Ectodermal cell (in vitro differentiated cells): ENCODE results near the gene ZBTB16.
A peak's percentile ranks its signal among the peaks of the same experiment; 100 is the strongest.

Experiments used
- H3K27ac ChIP-seq: 2 replicates; pipeline ENCODE4 v1.7.0; 2013; ENCODE audit warnings: mild to moderate bottlenecking, low read depth, low read length; ENCODE audit not compliant: insufficient read depth, poor library complexity, severe bottlenecking
- H3K27me3 ChIP-seq: 2 replicates; pipeline ENCODE4 v1.7.0; 2013; ENCODE audit warnings: mild to moderate bottlenecking, low read length; ENCODE audit not compliant: insufficient read depth, control insufficient read depth, poor library complexity, severe bottlenecking
- H3K36me3 ChIP-seq: one replicate; pipeline ENCODE4 v1.7.0; 2013; ENCODE audit warnings: low read length; ENCODE audit not compliant: control insufficient read depth, insufficient read depth
- H3K4me1 ChIP-seq: one replicate; pipeline ENCODE4 v1.7.0; 2013; ENCODE audit warnings: low read length; ENCODE audit not compliant: control insufficient read depth, insufficient read depth
- H3K4me3 ChIP-seq: 2 replicates; pipeline ENCODE4 v1.7.0; 2013; ENCODE audit warnings: low read depth, low read length, control low read depth; ENCODE audit not compliant: insufficient read depth
- H3K9me3 ChIP-seq: 2 replicates; pipeline ENCODE4 v1.7.0; 2013; ENCODE audit warnings: mild to moderate bottlenecking, low read length, moderate library complexity; ENCODE audit not compliant: control insufficient read depth
- WGBS, 2 experiments: methylation state at CpG; one replicate each; pipeline ENCODE4 v1.1.7; 2013; ENCODE audit warnings: missing lambda C conversion rate in 2 of 2; 5-methylcytosine and 5-hydroxymethylcytosine counted together

The ZBTB16 gene

DNA sequence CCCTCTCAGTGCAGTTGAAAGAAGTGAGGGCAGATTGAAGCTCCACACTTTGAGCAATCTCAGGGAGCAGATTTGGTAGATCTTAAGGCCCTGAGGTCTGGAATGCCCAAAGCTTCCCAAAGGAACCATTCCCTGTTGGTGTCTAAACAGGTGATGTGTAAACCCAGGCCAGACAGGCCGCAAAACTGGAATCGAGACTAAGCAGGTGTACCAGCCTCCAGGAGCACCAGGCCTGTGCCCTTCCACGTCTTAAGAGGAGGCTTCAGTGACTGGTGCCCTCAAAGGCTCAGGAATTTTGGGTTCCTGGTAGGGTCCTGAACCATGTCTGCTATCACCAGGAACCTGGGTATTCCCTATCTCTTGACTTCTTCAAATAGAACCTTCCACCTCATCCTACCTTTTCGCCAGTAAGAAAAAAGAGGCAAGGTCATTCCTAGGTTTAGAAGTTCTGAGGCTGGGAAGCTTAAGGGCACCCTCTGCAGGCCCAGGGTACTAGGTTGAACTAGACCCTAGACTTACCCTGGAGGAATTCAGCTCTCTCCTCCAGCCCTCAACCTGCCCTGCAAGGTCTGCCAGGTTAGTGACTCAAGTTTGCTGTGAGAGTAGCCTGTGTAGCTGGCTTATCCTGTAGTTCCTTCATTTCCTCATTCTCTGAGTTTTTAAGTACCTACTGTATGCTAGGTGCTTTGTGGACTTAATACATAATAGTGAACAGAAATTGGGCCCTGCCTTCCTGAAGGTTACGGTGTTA lies 136.6 kb downstream of the ZBTB16 start:
- peaks cover 41% of the 10 kb centered on the region for H3K4me1 ChIP-seq
- H3K4me3 ChIP-seq = no peak overlapping the region
- no peaks in the 10 kb centered on the region for H3K9me3 ChIP-seq
- H3K36me3 ChIP-seq = peaks cover 5% of the 10 kb centered on the region
- no peaks in the 10 kb centered on the region for H3K27me3 ChIP-seq
- H3K27ac ChIP-seq = no peak overlapping the region
- WGBS, 2 experiments = 96 to 98% methylated on average over 5 of the region's 5 CpGs

DNA sequence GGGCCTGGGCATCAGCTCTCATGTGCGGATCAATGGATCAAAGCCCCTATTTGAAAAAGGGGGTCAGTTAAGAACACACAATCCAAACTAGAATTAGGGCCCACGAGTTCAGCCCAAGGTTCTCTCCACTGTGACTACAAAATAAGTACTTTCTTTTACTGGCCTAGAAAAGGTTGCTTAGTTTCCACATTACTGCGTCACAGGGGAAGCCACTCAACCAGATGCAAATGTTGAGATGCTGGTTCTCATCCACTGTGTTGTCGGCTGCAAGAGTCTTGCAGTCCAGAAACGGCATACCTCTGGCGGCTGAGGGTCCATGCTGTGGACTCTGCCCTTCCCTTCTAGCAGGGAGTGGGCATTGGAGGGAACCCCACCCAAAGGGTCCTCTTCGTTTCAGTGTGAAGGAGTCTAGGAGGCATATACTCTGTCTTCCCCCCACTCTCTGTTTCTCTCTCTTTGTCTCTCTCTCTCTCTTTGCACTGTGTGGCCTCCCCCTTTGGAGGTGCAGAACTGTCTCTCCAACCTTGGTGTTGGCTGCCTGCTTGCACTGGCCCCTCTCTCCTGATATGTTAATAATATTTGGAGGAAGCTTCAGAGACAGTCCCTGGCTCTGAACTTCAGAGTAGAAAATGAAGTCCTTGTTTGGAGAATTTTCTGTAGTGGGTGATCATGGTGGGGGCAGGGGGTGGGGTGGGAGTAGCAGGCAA lies 137.6 kb downstream of the ZBTB16 start:
- Histone ChIP-seq H3K9me3 (no peaks in the 10 kb centered on the region), H3K27ac (no peak overlapping the region), H3K36me3 (peaks cover 2% of the 10 kb centered on the region), H3K4me3 (no peak overlapping the region), H3K27me3 (no peaks in the 10 kb centered on the region), H3K4me1 (peaks cover 45% of the 10 kb centered on the region)
- WGBS, 2 experiments = 86 to 89% methylated on average over 7 of the region's 7 CpGs

DNA sequence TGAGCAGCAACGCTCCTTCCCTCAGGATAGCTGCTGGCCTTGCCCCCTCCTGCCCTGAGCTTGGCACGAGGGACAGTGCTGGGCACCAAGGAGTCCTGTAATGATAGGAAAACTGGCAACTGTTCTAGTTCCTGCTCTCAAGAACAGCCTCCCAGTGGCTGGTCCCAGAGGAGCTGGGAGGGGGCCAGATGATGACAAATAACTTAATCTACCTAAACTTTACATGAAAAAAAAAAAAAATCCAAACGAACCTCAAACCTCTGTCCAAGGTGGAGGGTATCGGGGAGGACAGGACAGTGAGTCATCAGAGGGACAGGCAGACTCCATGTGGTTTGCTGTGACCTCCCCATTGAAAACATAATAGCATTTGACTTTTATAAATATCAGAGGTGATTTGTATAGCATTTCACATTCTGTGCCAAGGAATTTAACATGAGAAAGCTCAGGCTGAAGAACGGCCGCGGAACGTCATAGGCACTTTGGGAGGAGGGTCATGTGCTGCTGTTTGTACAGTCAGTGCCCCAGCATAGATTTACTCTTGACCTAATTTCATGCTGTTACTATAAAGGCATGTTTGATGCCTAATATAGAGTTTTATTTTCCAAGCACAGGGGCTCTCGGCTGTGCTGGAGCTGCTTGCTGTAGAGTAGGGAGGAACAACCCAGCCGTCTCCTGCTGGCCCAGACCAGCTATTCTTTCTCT lies 138.4 kb downstream of the ZBTB16 start:
- Histone ChIP-seq H3K4me3 (no peak overlapping the region), H3K9me3 (no peaks in the 10 kb centered on the region), H3K27ac (no peak overlapping the region), H3K4me1 (peaks cover 42% of the 10 kb centered on the region), H3K36me3 (no peaks in the 10 kb centered on the region), H3K27me3 (no peaks in the 10 kb centered on the region)
- WGBS, 2 experiments = 78 to 79% methylated on average over 10 of the region's 10 CpGs

DNA sequence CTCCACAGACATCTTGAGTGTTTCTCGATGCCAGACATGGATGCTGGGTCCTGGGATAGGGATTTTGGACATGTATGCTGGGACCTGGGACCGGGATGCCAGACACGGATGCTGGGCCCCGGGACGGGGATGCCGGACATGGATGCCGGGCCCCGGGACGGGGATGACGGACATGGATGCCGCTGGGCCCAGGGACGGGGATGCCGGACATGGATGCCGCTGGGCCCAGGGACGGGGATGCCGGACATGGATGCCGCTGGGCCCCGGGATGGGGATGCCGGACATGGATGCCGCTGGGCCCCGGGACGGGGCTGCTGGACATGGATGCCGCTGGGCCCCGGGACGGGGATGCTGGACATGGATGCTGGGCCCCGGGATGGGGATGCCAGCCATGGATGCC lies 139.5 kb downstream of the ZBTB16 start:
- Histone ChIP-seq H3K4me1 (peaks cover 33% of the 10 kb centered on the region), H3K27ac (no peak overlapping the region), H3K36me3 (no peaks in the 10 kb centered on the region), H3K9me3 (no peaks in the 10 kb centered on the region), H3K27me3 (no peaks in the 10 kb centered on the region), H3K4me3 (no peak overlapping the region)
- WGBS, 2 experiments = 96% methylated on average over 26 of the region's 26 CpGs

DNA sequence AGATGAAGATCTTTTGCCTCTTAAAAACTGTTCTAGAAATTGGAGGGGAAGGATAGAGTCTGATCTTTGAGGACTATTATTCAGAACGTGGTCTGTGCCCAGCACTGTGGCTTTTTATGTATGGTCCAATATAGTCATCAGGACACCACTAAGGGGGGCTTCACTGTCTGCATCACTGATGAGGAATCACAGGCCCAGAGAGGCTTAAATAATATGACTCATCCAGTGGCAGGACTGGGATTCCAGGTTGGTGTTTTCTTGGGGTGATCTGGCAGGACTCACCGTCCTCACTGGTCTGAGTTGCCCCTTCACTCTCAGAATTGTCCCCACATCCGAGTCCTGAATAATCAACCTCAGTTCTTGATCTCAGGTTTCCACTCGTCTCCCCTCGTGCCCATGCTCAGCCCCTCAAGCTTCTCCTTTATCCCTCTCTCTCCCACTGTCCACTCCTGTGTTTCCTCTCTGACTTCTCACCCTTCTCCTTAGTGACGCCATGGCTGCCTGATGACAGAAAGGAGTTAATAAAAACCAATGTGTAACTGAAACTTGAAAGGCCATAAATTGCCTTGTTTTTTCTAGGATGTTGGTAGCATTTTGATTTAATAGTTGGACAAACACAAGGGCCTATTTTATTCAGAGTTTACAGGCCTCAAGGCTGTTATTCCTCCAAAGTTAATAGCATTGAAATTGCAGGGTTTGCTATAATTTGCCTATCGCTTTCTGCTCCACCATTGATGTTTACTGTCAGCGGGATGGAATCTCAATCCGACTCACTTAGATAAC lies 141.0 kb downstream of the ZBTB16 start:
- Histone ChIP-seq H3K9me3 (no peaks in the 10 kb centered on the region), H3K4me1 (peaks cover 22% of the 10 kb centered on the region)
- WGBS, 2 experiments = 91 to 92% methylated on average over 7 to 9 of the region's 9 CpGs

DNA sequence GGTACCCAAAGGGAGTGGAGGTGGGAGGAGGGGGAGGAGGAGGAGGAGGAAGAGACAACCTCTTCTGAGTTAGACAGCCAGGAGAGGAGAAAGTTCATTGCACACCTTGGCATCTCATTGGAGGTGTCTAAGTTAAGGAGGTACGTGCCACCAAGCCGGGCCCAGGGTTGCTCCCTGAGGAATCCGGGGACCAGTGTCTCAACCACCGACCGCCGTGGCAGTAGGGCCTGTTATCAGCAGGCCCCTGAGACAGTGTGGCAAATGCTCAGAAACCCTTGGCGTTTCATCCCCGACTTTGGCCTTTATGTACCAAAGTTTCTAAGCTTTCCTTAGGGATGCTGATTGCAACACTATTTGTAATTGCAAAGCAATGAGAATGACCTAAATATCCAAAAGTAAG lies 141.7 kb downstream of the ZBTB16 start:
- WGBS, 2 experiments = 95 to 97% methylated on average over 8 of the region's 8 CpGs
- H3K4me3 ChIP-seq = no peak overlapping the region
- H3K36me3 ChIP-seq = no peaks in the 10 kb centered on the region
- H3K9me3 ChIP-seq = no peaks in the 10 kb centered on the region
- no peak overlapping the region for H3K27ac ChIP-seq
- H3K27me3 ChIP-seq = no peaks in the 10 kb centered on the region
- H3K4me1 ChIP-seq = peaks cover 22% of the 10 kb centered on the region

More for the DNA sequence above, 141.0 kb downstream of the ZBTB16 start:
- Histone ChIP-seq H3K27ac (no peak overlapping the region), H3K27me3 (no peaks in the 10 kb centered on the region), H3K36me3 (no peaks in the 10 kb centered on the region), H3K4me3 (no peak overlapping the region)

DNA sequence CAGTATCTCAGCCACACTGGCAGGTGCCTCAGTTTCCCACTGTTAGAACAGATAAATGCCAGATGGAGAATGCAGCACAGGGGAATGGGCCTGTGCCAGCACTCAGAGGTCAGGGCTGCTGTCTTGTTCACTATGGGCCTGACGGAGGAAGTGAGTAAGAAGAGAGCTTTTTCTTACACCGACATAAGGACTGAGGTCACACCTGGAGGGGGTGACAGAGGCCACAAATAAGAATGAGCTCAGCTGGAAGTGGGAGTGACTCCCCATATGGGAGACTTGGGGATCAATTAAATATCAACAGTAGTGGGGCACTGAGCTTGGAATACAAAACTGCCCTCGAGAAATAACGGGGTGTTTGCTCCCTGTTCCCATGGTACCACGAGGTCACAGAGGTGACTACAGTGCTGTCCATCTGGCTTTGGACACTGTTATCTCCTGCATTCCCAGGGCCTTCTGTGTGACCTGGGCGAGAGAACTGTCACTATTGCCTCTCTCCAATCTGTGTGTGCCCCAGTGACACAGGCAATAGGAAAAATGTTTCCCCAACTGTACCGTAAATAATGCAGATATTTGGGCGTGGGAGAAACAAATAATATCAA lies 142.6 kb downstream of the ZBTB16 start:
- no peak overlapping the region for H3K4me3 ChIP-seq
- WGBS, 2 experiments = 85 to 86% methylated on average over 7 of the region's 8 CpGs

DNA sequence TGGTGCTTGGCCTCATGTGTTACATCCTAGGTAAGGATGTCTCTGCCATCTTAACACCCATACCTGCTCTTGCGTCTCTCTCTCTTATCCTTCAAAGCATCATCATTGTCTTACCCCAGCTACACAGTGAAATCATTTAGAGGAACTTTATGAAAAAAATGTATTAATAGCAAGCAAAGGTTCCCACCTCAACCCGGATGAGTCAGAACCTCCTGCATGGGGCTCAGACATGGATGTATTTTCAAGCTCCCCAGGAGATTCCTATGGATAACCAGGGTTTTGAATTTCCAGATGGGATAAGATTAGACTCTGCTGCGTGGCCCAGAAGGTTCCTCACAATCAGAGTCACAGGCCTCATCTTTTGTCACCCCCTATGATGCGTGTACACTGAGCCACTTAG lies 147.6 kb downstream of the ZBTB16 start:
- Histone ChIP-seq H3K36me3 (no peaks in the 10 kb centered on the region), H3K27me3 (no peaks in the 10 kb centered on the region), H3K9me3 (no peaks in the 10 kb centered on the region), H3K4me3 (no peak overlapping the region), H3K27ac (no peak overlapping the region), H3K4me1 (peaks cover 43% of the 10 kb centered on the region)
- 81 to 85% methylated on average over 4 of the region's 4 CpGs for WGBS, 2 experiments

More for the DNA sequence above, 142.6 kb downstream of the ZBTB16 start:
- Histone ChIP-seq H3K36me3 (no peaks in the 10 kb centered on the region), H3K9me3 (no peaks in the 10 kb centered on the region), H3K27me3 (no peaks in the 10 kb centered on the region), H3K4me1 (peaks cover 17% of the 10 kb centered on the region), H3K27ac (peak overlapping the region; percentile 26)

DNA sequence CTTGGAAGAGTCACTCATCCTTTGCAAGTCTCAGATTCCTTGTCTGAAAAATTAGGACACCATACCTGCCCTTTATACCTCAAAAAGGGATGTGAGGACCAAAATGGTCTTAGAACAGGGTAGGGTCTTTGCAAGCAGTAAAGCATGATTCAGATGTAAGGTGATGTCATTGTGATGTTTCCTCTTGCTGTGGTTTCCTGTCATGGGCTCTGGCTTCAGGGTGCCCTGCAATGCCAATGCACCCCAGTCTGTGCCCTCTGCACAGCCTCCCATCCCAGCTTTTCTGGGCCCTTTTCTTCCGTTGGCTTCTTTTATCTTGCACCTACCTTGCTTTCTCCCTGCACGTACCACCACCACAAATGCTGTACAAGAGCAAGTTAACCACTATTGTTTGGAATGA lies 148.9 kb downstream of the ZBTB16 start:
- 90 to 98% methylated on average over 1 to 2 of the region's 2 CpGs for WGBS, 2 experiments
- Histone ChIP-seq H3K27ac (peak overlapping the region; percentile 96), H3K4me1 (peaks cover 52% of the 10 kb centered on the region), H3K27me3 (no peaks in the 10 kb centered on the region), H3K4me3 (no peak overlapping the region), H3K9me3 (no peaks in the 10 kb centered on the region), H3K36me3 (no peaks in the 10 kb centered on the region)
